Measurements from ENCODE around the gene RTN4RL2.

Gene RTN4RL2

GRCh38 chr11:57481315-57481714, 21.0 kb downstream of the RTN4RL2 start:
- no peak for DNase-seq (ENCODE audit: low read depth)

DNA sequence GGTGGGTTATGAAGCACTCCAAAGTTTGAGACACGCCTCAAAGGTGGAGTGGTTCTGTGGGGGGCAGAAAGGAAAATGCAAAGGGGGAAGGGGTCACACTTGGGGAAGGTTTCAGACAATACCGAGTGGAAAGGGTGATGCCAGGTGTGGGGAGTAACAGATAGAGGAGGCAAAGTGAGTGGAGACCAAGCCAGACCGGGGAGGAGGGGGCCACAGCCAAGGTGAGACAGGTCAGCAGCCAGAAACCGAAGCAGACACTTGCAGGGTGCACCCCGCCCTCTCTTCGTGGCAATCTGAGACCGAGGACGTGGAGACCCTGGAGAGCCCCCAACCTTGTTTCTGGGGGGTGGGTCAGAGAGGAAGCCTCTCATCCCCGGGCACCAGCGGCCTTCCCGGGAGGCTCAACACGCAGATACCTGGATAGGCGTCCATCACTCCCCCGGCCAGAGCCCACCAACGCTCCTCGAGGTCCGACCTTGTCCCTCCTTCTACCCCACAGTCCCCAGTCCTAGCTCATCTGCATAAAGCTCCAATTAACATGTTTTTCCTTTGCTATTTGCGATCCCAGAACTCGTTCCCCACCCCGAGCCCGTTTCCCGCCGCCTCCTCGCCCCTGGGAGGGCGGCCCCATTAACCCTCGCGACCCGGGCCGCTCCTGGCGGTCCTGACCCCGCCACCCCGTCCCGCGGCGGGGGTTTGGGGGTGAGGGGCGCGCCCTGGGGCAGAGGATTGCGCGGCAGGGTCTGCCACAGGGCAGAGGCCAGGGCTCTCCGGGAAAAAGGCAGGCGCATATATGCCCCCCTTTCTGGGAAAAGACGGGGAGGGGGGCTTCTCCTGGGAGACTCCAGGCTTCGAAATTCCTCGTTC, 21.8 kb downstream of the RTN4RL2 start:
- no peak for DNase-seq (ENCODE audit: low read depth)

- no peak for DNase-seq (ENCODE audit: low read depth)
Observed at GRCh38 chr11:57482782-57483561, 22.6 kb downstream of the RTN4RL2 start.

DNA sequence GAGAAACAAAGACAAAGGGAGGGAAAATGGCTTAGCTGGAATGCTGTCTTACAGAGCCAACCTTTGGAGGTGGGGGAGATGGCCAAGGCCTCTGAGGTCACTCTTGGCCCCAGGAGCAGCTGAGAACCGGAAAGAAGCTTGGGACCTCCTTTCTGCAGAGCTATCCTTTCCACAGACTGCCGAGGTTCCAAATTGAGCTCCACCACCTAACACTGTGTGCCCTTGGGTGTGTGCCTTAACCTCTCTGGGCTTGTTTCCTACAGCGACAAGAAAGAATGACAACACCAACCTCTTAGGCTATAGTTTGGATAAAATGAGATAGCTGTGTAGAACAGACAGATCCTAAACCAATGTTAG, 23.2 kb downstream of the RTN4RL2 start:
- no peak for DNase-seq (ENCODE audit: low read depth)

- DNase-seq (ENCODE audit: low read depth): no peak
Observed at GRCh38 chr11:57484141-57484710, 23.9 kb downstream of the RTN4RL2 start.

DNA sequence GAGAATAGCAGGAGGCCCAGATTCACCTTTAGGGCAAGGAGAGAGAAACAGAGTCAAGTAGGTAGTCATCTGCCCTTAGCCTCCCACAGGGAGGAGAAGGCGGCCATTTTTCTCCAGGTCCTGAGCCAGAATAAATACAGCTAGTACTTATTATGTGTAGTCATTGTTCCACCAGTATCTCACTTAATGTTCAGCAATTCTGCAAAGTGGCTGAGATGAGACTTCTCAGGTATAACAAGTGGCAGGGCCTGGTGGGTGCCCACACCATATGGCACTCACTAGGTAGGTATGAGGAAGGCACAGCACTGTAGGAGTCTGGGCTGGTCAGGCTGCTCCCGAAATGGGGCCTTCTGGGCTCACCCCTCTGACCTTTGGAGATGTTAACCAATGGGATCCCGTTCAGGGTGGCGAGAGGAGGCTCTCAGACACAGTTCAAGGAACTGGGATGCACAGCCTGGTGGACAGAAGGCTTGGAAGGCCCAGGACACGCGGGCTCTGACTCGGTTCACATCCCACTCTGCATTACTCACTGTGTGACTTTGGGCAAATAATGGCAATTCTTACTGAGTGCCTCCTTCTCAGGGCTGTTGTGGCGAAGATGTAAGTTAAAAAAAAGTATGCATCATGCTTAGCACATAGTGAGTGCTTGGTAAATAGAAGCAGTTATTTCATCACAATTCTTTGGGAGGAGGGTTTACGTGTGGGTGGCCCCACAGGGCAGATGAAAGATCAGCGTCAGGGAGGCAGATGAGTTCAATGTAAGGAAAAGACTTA, 25.1 kb downstream of the RTN4RL2 start:
- DNase-seq (ENCODE audit: low read depth): peak; percentile 35

DNA sequence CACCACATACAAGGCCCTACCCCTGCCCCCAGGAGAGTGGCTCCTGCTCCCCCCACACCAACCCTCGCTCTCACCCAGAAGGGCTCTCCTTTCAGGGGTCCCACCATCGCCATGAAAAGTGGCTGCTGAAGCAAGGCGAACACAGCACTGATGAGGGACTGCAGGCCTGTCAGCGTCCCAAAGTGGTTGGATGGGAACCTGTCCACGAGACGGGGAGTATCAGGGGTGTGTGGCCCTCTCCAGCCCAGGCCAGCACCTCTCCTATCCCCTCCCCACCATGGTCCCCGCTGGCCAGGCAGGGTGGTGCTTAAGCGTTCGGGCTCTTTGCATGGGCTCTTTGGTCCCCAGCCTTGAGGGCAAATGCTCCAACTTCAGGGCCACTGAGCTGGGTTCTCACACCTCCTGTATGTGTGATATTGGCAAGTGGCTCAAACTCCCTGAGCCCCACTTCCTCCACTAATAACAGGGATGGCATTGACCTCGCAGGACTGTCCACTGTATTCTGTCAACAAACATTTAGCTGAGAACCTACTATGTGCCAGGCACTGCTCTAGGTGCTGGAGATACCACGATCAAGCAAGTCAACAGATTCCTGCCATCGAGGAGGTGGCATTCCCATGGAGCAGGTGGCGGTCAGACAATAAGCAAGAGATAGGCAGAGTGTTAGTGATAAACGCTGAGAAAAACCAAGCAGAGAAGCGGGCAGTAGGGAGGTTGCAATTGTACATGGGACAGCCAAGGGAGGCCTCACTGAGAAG, 26.9 kb downstream of the RTN4RL2 start:
- no peak for DNase-seq (ENCODE audit: low read depth)

DNA sequence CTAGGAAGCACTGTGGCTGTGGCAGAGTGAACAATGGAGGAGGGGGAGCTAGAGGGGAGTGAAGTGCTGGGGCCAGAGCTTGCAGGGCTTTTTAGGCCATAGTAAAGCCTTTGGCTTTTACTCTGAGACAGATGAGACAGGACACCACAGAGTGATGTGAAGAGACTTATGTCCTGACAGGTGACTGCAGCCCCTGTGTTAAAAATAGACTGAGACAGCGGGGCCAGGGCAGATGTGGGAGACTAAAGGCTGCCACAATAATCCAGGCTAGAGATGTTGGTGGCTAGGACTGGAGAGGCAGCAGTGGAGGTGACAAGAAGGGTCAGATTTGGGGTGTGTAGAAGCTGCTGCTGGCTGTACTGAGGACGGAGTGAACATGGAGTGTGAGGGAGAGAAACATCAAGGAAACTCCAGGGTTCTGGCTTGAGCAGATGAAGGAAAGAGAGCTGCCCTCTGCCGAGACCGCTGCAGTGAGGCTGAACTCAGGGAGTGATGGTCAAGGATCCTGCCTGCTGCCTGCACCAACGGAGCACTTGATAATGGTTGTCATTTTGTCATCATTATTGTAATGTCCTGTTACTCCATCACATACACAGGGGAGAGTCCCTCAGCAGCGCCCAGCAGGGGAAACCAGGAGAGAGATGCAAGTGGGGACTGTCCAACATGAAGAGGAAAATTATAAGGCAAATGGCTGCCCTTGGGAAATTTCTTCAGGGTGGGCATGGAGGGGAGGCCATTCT, 27.8 kb downstream of the RTN4RL2 start:
- DNase-seq (ENCODE audit: low read depth): no peak

GRCh38 chr11:57490456-57491248, 30.3 kb downstream of the RTN4RL2 start:
- peak; percentile 36 for DNase-seq (ENCODE audit: low read depth)

DNA sequence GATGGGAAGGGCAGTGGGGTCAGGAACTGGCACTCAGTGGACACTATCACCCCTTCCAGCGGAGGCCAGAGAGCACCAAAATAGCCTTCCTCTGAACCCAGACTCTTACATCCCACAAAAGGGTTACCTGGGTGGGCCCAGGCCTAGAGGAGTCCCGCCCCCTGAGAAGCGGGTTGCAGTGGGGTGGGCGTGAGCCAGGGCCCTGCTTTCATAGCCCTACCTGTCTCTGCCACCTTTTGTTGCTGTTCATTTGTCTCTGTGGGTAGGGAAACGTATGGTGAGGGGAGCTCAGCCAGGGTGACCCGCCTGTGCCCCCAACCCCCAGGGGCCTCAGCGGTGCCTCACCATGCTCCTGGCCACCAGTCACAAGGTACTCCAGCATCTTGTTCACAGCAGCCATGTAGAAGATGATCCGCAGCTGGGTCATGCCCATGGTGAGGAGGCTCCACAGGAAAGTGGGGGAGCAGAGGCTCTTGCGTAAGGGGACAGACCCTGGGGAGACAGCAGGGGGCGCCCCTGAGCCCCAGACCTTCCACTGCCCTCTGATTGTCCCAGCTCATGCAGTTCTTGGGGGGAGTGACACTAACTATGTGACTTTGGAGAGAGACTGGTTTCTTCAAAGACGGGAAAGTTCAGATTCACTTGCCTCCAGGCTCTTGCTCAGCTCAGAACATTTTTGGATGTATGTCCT, 31.2 kb downstream of the RTN4RL2 start:
- DNase-seq (ENCODE audit: low read depth): peak; percentile 26

DNA sequence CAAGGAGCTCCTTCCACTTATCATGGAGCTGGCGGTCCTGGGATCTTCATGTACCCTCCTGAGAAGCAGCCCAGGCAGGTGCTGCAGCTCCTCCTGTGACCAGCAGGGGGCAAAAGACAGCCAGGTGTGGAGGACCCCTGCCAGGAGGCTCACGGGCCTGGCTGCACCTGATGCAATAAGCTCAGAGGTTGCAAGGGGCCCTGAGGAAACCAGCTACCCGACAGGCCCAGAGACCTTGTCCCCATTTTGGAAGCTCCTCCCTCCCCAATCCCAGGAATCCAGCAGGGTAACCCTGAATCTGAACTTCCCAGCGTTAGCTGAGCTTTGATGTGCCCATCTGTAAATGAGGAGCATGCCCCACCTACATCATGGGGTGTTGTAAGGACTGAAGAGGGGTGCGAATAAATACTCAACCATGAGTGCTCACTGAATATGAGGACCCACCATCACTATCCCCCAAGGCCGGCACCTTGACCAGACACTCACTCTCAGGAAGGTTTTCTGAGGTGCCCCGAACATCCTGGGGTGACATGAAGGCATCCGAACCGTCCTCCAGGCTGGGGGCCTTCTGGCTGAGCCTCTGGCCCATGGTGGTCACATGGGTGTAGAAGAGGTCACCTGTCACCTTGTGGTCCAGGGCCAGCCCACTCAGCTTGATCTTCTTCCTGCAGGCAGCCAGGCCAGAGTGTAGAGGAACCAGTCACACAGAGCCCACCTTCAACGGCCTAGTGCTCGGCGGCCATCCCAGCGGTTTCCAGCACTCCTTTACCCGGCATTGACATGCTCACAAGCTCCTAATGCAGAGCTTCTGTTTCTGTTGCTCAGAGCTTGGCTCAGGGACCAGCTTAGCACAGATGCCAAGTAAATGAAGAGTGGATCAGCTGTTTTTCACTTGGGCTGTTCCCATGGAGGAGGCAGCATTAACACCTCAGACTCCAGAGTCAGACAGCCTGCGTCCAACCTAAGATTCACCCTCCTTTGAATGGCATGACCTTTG, 33.5 kb downstream of the RTN4RL2 start:
- DNase-seq (ENCODE audit: low read depth): peak; percentile 29

GRCh38 chr11:57496109-57496820, 35.9 kb downstream of the RTN4RL2 start:
- no peak for DNase-seq (ENCODE audit: low read depth)

- no peak for DNase-seq (ENCODE audit: low read depth)
Observed at GRCh38 chr11:57497303-57498247, 37.2 kb downstream of the RTN4RL2 start.

DNA sequence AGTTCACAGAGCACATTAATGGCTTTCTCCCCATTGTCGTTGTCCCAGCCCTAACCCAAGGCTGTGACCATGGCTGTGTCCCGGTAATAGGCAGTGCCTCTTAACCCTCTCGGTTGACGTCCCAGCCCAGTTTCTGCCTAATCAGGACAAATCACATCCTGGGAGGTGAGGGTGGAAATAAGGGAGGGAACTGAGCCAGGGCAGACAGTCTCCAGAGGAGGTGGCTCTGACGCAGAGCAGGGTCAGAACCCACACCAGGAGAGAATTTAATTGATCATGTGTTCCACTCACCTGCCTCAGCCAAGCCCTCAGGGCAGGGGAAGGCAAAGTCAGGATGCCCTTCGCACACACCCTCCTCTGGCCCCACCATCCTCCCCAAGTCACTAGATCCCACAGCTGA, 38.2 kb downstream of the RTN4RL2 start:
- DNase-seq (ENCODE audit: low read depth): no peak

DNA sequence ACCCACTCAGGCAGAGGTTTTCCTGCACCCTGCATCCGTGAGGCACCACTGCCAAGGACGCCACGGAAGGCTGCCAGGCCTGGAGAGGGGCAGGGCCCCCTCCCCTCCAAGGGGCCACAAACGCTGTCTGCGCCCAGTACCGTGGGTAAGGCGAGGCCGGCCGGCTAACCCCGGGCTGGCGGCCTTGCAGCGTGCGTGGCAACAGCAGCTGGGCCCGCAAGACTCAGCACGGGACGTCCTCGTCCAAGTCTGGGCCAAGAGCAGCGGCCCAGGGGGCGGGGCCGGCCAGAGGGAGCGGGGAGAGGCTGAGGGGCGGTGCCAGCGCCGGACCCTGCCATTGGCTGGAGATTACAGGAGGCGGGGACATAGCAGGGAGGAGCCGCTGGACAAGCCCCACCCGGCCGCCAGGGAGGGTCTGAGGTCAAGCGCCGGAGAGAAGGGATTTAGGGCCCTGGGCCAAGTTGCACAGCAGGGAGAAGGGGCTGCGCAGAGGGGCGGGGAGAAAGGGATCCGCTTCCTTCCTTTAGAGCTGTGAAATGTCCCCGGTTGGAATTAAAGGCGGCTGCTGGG, 39.2 kb downstream of the RTN4RL2 start:
- peak; percentile 85 for DNase-seq (ENCODE audit: low read depth)

GRCh38 chr11:57499983-57500461, 39.7 kb downstream of the RTN4RL2 start:
- DNase-seq (ENCODE audit: low read depth): no peak

Data from amniotic epithelial cell (primary cell).